Gastrocnemius medialis (tissue), 4 donors: ENCODE measurements around the gene INTS15.

Experiments used
- CTCF ChIP-seq, 5 experiments: fragments of 450-650 bp in 3 of 5; fragments of 200-600 bp in 2 of 5; sonication (generic) in 2 of 5; IDR thresholded peaks in 4 of 5; conservative IDR thresholded peaks in 1 of 5; 1 replicate in 4 of 5; 2 replicates in 1 of 5; pipeline ENCODE4 v1.5.1; 2016 to 2019; ENCODE audit warnings: antibody characterized with exemption in 5 of 5, mild to moderate bottlenecking in 3 of 5, moderate library complexity in 3 of 5
- POLR2A ChIP-seq, 2 donors: fragments of 450-650 bp; IDR thresholded peaks; one replicate each; pipeline ENCODE4 v1.6.1; 2017; ENCODE audit warnings: antibody characterized with exemption in 2 of 2, mild to moderate bottlenecking in 2 of 2, moderate library complexity in 2 of 2

GRCh38 chr7:6639032-6639431 lies 49.2 kb downstream of the INTS15 start:
- TF ChIP-seq CTCF (IDR thresholded peaks at IDR 0.05 in 4 of 5, conservative IDR thresholded peaks at IDR 0.05 in 1 of 5) (no peak), POLR2A (IDR thresholded peaks at IDR 0.05) (no peak)
